Measurements from ENCODE around the gene ZFAND3.
"Not testable (repeated sequence)": the region's sequence is repeated elsewhere in the genome, so short reads cannot be mapped to it uniquely, and the experiment has no call there.

The ZFAND3 gene

DNA sequence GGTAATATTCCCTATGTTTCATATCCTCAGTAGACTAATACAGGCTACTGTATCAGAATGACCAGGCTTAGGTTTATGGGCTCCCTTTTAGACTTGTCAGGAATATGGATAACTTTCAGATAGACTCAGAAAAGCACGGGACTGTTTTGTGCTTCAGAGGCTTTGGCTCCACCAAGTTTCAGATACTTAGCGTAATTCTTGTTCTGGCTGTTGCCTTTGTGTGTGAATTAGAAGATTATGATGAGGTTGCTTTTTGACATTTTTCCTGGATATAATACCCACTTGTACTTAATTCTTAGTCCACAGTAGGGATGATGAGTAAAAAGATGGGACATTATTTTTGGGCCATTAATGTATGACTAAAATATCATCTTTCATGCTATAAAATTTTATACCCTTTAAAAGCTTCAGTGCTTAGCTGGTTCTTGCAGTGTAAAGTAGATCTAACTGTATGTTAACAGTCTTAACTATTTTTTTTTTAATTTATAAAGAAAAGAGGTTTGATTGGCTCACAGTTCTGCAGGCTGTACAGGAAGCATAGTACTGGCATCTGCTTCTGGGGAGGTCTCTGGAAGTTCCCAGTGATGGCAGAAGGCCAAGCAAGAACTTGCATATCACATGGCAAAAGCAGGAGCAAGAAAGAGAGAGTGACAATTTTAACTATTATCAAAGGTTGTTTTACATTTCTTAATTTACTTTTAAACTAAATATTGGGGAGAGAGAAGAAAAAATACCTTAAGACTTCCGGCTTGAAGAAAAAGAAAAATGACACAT, 120.7 kb downstream of the ZFAND3 start:
- peak; percentile 55 for DNase-seq (ENCODE audit: low read depth)
- TF ChIP-seq, protein P1, sequence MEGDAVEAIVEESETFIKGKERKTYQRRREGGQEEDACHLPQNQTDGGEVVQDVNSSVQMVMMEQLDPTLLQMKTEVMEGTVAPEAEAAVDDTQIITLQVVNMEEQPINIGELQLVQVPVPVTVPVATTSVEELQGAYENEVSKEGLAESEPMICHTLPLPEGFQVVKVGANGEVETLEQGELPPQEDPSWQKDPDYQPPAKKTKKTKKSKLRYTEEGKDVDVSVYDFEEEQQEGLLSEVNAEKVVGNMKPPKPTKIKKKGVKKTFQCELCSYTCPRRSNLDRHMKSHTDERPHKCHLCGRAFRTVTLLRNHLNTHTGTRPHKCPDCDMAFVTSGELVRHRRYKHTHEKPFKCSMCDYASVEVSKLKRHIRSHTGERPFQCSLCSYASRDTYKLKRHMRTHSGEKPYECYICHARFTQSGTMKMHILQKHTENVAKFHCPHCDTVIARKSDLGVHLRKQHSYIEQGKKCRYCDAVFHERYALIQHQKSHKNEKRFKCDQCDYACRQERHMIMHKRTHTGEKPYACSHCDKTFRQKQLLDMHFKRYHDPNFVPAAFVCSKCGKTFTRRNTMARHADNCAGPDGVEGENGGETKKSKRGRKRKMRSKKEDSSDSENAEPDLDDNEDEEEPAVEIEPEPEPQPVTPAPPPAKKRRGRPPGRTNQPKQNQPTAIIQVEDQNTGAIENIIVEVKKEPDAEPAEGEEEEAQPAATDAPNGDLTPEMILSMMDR (conservative IDR thresholded peaks at IDR 0.05; ENCODE audit: low read depth, low read length) = no peak

DNA sequence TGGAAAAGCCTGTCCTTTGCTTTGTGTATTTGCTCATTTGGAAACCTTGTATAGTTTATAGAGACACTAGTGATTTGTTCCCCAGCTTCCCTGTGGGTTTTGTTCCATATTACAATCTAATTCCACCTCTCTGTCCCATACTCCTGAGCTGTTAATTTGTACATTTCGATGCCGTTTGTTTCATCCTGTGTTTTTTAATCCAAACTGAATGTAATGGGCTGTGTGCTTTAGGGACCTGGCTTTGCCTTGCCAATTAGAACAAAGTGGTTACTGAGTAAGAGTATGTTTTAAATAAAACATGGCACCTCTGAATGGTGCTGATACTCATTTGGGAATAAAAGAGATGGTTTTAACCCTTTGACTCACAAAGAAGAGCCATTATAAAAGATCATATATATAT, 122.3 kb downstream of the ZFAND3 start:
- TF ChIP-seq, protein P1 (conservative IDR thresholded peaks at IDR 0.05; ENCODE audit: low read depth, low read length) = no peak
- no peak for DNase-seq (ENCODE audit: low read depth)
- no peak overlapping the region for H3K4me3 ChIP-seq (ENCODE audit: low read length)

More for the DNA sequence above, 120.7 kb downstream of the ZFAND3 start:
- H3K4me3 ChIP-seq (ENCODE audit: low read length) = no peak overlapping the region

DNA sequence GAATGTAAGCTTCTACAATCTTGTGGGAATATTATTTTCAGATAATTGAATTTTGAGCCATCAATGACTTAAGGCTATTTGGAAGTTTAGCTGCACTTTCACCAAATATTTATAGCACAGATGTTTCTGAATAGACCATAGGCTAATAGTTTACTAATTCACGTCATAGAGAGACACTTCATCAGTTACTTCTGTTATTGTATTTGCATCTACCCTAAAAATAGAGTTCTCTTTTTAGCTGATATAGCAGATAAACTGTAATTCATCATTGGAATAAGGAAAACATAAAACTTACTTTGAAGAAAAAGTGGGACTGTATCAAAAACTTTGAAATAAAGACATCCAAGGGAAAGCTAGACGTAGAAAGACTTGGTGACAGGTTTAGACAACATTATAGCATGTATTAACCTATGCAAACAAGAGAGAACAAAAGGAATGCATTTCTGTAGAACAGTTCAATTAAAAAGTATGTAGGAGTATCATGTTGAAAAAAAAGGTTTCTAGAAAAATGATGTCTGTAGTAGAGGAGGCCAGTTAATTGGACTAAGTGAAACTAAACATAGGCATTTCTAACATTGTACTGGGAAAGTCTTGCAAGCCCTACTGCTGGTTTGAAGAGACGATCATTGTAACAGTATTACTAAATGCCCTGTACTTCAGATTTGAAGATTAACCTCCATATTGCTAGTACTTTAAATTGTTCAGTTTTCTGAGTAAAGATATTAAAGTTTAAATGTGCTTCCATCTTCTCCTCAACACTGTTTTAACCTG, 123.3 kb downstream of the ZFAND3 start:
- no peak for DNase-seq (ENCODE audit: low read depth)
- no peak overlapping the region for H3K4me3 ChIP-seq (ENCODE audit: low read length)
- TF ChIP-seq, protein P1 (conservative IDR thresholded peaks at IDR 0.05; ENCODE audit: low read depth, low read length) = no peak

DNA sequence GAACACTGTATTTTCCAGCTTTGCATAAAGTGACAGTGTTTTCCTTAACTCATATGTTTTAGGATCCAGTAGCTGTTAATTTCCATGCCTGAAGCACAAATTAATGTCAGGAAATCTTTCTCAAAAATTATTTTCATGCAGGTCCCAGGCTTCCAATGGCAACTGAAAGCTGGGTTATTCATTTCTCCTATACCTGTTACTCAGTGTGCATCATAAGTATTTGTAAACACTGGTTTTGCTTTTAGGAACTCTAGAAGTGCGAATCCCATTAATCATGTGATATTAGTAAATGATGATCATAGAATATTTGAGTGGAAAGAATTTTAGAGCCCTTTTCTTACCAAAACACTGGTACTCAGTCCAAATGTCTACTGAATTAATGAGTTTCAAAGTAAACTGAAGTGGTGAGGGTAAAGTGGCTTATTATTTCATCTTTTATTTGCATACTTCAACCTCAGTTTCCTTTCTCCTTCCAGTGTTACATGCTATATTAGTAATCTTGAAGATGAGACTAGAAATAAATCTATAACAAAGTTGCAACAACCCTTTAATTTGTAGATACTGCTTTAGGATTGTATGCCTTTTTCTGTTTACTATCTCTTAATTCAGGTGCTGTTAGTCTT, 124.0 kb downstream of the ZFAND3 start:
- H3K4me3 ChIP-seq (ENCODE audit: low read length) = no peak overlapping the region
- DNase-seq (ENCODE audit: low read depth) = no peak
- TF ChIP-seq, protein P1 (conservative IDR thresholded peaks at IDR 0.05; ENCODE audit: low read depth, low read length) = no peak

DNA sequence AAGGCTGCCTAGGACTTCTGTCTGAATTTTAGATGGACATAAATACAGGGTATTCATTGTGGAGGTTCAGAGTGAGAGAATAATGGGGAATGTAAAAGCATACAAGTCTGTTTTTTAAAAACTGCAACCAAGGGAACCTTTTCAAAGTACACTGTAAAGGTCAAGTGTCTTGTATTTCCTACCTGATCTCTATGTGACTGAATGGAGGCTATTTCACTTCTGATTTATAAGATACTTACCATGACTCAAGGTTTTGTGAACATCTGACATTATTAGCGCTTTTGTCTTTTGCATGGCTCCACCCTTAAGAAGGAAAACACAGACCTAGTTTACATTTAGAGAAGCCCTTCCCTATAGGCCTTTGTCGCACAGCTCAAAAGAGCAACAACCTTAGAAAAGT, 126.5 kb downstream of the ZFAND3 start:
- TF ChIP-seq, protein P1 (conservative IDR thresholded peaks at IDR 0.05; ENCODE audit: low read depth, low read length) = no peak
- no peak overlapping the region for H3K4me3 ChIP-seq (ENCODE audit: low read length)
- DNase-seq (ENCODE audit: low read depth) = no peak

DNA sequence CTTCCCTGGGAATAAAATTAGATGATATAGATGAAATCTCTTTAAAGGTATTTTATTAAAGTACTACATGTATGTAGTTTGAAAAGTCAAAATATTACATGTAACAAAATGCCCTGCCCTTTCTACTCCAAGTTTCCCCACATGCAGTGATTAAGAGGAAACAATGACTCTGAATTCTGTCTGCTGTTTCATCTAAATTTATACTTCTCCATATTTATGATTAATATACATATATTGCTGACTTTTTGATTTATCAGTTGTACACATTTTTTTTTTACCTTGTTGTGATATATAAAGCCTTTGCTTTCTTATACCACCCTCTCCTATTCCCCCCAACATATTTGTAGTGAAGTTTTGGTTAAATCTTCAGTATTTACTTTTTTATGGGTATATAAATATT, 127.9 kb downstream of the ZFAND3 start:
- TF ChIP-seq, protein P1 (conservative IDR thresholded peaks at IDR 0.05; ENCODE audit: low read depth, low read length) = no peak
- no peak overlapping the region for H3K4me3 ChIP-seq (ENCODE audit: low read length)
- DNase-seq (ENCODE audit: low read depth) = no peak

DNA sequence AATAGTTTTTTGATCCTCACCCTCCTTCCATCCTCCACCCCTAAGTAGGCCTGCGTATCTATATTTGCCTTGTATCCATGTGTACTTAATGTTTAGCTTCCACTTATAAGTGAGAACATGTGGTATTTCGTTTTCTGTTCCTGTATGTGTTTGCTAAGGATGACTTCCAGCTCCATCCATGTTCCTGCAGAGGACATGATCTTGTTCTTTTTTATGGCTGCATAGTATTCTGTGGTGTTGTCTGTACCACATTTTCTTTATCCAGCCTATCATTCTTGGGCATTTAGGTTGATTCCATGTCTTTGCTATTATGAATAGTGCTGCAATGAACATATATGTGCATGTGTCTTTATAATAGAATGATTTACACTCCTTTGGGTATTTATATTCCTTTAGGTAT, 129.1 kb downstream of the ZFAND3 start:
- DNase-seq (ENCODE audit: low read depth); H3K4me3 ChIP-seq (ENCODE audit: low read length): not testable (repeated sequence)

All from retinal pigment epithelial cell (primary cell).